MG63 (cell line): Measurements from ENCODE around the gene IL16. TPM values are rescaled to one million over a fixed set of nuclear protein-coding genes. Genes with fewer than 3 reads are reported as not detected.
A peak's percentile ranks its signal among the peaks of the same experiment; 100 is the strongest.

Experiments
- DNase-seq: peaks from one replicate; pipeline ENCODE4 v3.0.0-alpha.2; 2020
- H3K27me3 ChIP-seq: fragments of 250-450 bp; sonication (Bioruptor Pico); 2 replicates; pipeline ENCODE4 v1.5.1; 2020; ENCODE audit warnings: mild to moderate bottlenecking, moderate library complexity
- H3K36me3 ChIP-seq: fragments of 250-450 bp; sonication (Bioruptor Pico); 2 replicates; pipeline ENCODE4 v1.5.1; 2020; ENCODE audit warnings: mild to moderate bottlenecking, moderate library complexity
- H3K4me3 ChIP-seq: fragments of 250-450 bp; sonication (Bioruptor Pico); 2 replicates; pipeline ENCODE4 v1.5.1; 2020; ENCODE audit warnings: mild to moderate bottlenecking, moderate library complexity
- H3K9me3 ChIP-seq: fragments of 250-450 bp; sonication (Bioruptor Pico); 2 replicates; pipeline ENCODE4 v1.5.1; 2020; ENCODE audit warnings: mild to moderate bottlenecking, moderate library complexity
- total RNA-seq: library from RNA; depleted of rRNA; stranded (reverse); fragments of >200 nt; shearing (Covaris generic); gene quantifications from 2 replicates; pipeline ENCODE4 v1.2.3, GENCODE V29; 2014; ENCODE audit warnings: low replicate concordance

IL16 gene
- total RNA-seq, 1 experiment from 2014 or later, result 0.10 TPM

GRCh38 chr15:81274255-81274654 is 77.6 kb downstream of the IL16 start:
- Histone ChIP-seq H3K27me3 (no peaks in the 10 kb centered on the region), H3K36me3 (no peaks in the 10 kb centered on the region), H3K9me3 (peaks cover 7% of the 10 kb centered on the region; the same call in 1 of the 2 replicates), H3K4me3 (no peak overlapping the region)
- DNase-seq, result no peak

DNA sequence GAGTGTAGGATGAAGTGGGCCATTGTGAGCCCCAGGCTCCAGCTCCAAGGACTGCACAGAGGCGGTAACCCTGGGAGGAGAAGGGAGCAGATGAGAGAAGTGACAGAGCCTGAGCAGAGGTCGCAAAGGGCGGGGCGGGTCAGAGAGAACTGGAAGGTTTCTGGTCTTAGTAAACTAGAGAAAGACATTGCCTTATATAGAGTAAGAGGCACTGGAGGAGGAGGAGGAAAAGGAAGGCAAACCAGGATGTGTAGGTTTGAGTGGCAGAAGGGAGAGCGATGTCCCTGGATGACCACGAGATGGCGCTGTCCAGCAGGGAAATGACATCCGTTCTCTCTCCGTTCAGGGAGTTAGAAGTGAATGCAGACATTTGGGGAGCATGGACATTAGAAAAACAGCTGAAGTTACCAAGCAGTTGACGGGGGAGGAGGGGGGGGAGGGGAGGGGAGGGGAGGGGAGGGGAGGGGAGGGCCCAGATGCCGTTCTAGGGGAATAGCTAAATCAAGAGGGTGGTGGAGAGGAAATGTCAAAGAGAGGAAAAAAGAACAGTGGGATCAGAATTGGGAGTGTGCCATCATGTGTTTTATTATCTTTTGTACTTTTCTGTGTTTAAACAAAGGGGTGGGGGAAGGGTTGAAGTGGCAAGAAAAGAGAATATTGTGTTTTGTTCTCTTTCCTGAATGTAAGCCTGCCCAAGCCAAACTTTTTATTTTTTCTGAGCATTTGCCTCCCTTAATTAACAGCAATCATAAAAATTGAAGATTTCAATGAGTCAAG is 78.4 kb downstream of the IL16 start:
- H3K9me3 ChIP-seq, result peaks cover 7% of the 10 kb centered on the region; the same call in 1 of the 2 replicates
- H3K36me3 ChIP-seq, result no peaks in the 10 kb centered on the region
- no peak overlapping the region for H3K4me3 ChIP-seq
- no peaks in the 10 kb centered on the region for H3K27me3 ChIP-seq
- peak; percentile 57 for DNase-seq

- no peak for DNase-seq
- Histone ChIP-seq H3K9me3 (peaks cover 7% of the 10 kb centered on the region; the same call in 1 of the 2 replicates), H3K27me3 (no peaks in the 10 kb centered on the region), H3K4me3 (no peak overlapping the region), H3K36me3 (no peaks in the 10 kb centered on the region)
Measured at GRCh38 chr15:81275711-81276392, 79.2 kb downstream of the IL16 start.

GRCh38 chr15:81276967-81277366 is 80.3 kb downstream of the IL16 start:
- Histone ChIP-seq H3K9me3 (peaks cover 7% of the 10 kb centered on the region; the same call in 1 of the 2 replicates), H3K4me3 (no peak overlapping the region), H3K36me3 (no peaks in the 10 kb centered on the region), H3K27me3 (no peaks in the 10 kb centered on the region)
- no peak for DNase-seq

GRCh38 chr15:81277851-81278250 is 81.2 kb downstream of the IL16 start:
- H3K36me3 ChIP-seq, result no peaks in the 10 kb centered on the region

DNA sequence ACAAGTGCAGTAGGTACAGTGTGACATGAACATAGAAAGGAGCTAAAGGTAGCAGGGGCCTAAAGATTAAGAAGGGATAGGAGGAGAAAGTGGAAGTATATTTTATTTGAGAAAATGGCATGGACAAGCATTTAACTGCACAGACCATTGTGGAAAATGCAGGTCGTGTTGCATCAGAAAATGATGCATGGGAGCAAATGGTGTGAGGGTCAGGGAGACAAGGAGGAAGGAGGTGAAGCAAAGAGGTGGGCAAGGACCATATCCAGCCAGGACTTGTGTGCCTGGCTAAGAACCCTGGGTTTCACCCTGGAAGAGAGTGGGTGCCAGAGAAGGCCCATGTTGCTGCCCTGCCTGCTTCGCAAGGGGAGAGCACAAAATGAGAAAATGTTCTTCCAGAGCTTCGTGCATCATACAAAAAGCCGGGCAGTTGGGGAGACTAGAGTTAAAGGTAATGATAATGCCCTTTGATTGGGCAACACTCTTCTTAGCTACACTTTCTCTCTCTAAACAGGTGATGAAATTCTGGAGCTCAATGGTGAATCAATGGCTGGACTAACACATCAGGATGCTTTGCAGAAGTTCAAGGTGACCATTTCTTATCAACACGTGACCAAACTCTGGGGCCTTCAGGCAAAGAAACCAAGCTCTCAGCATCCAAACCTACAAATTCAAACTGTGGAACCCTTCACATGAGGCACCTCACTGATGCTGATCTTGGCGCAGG is 81.8 kb downstream of the IL16 start:
- Histone ChIP-seq H3K9me3 (peaks cover 7% of the 10 kb centered on the region; the same call in 1 of the 2 replicates), H3K4me3 (no peak overlapping the region), H3K27me3 (no peaks in the 10 kb centered on the region), H3K36me3 (no peaks in the 10 kb centered on the region)
- no peak for DNase-seq

More at GRCh38 chr15:81277851-81278250, 81.2 kb downstream of the IL16 start:
- no peak for DNase-seq
- Histone ChIP-seq H3K9me3 (peaks cover 7% of the 10 kb centered on the region; the same call in 1 of the 2 replicates), H3K27me3 (no peaks in the 10 kb centered on the region), H3K4me3 (no peak overlapping the region)

DNA sequence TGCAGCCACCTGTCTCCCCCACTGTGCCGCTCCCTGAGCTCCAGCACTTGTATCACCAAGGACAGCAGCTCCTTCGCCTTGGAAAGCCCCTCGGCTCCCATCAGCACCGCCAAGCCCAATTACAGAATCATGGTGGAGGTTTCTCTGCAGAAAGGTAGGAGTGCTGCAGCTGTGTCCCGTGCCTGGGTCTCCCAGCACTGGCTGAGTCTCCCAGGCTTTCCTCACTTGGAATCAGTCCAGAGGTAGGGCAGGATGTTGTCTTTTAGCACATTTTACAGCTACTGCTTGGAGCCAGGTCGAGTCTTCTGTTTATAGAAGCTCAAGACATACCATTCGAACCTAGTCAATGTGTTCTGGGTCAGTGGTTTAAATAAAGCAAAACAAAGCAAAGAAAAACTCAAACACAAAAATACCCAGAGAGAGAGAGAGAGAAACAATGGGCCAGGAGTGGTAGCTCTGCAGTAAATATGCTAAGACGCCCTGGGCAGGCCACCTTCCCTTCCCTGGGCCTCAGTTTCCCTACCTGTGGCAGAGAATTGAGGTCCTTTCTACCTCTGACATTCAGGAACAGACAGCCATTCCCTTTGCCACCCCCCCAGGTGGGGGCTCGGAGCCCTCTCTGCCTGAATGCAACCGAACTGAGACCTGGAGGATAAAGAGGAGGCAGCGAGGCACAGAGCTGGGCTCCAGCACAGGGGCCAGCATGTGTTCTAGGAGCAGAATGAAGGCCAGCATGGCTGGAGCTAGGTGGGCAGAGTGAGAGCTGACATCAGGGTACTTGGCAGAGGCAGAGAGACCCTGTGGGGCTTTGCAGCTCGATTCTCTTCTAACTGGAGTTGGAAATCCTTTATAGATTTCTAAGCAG is 83.2 kb downstream of the IL16 start:
- Histone ChIP-seq H3K36me3 (no peaks in the 10 kb centered on the region), H3K4me3 (no peak overlapping the region), H3K9me3 (peaks cover 7% of the 10 kb centered on the region; the same call in 1 of the 2 replicates), H3K27me3 (no peaks in the 10 kb centered on the region)
- peak; percentile 56 for DNase-seq

- H3K36me3 ChIP-seq, result no peaks in the 10 kb centered on the region
- no peak overlapping the region for H3K4me3 ChIP-seq
- no peak for DNase-seq
- H3K9me3 ChIP-seq, result peaks cover 7% of the 10 kb centered on the region; the same call in 1 of the 2 replicates
- no peaks in the 10 kb centered on the region for H3K27me3 ChIP-seq
Measured at GRCh38 chr15:81280696-81281455, 84.2 kb downstream of the IL16 start.

- DNase-seq, result no peak
- Histone ChIP-seq H3K27me3 (no peaks in the 10 kb centered on the region), H3K36me3 (no peaks in the 10 kb centered on the region), H3K9me3 (peaks cover 7% of the 10 kb centered on the region; the same call in 1 of the 2 replicates), H3K4me3 (no peak overlapping the region)
Measured at GRCh38 chr15:81281456-81281735, 84.7 kb downstream of the IL16 start.

DNA sequence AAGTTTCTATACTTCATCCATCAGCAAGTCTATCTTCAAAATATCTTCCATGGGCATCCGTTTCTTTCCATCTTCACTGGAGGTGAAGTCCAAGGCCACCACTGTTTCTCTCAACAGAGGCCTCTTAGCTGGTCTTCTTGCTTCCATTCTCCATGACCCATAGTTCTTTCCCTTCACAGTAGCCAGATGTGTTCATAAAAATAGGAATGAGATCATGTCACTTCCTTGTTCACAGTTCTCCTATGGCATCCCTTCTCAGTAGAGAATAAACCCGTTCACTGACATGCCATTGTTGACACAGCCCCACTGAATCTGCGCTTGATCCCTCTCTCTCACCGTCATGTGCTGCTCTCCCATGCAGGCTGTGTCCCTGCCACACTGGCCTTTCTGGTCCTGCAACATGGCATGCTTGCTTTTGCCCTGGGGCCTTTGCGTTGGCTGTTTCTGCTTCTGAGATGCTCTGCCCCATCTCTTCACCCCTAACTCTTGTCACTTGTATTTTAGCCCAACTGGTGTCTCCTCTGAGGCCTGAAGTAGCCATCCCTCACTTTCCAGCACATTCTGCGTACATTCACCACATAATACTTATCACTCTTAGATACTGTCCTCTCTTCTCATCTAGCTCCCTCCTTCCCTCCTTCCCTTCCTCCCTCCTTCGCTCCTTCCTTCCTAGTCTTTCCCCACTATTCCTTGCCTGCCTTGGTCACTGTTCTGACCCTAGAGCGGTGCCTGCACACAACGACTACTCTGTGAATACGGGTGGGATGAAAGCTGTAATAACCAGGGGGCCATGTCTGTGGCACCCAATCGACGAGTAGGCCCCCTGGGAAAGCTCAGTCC is 85.3 kb downstream of the IL16 start:
- DNase-seq, result no peak
- no peak overlapping the region for H3K4me3 ChIP-seq
- no peaks in the 10 kb centered on the region for H3K36me3 ChIP-seq
- H3K27me3 ChIP-seq, result no peaks in the 10 kb centered on the region
- peaks cover 4% of the 10 kb centered on the region; the same call in 1 of the 2 replicates for H3K9me3 ChIP-seq

DNA sequence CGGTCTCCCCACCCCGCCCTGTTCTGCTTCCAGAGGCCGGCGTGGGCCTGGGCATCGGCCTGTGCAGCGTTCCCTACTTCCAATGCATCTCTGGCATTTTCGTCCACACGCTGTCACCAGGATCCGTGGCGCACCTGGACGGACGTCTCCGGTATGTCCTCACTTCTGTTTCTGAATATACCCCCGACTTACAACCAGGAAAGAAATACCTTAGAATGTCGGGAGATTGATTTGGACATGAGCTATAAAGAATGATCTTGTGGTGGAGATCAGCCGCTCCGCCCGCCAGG is 85.9 kb downstream of the IL16 start:
- no peaks in the 10 kb centered on the region for H3K36me3 ChIP-seq
- no peak for DNase-seq
- no peak overlapping the region for H3K4me3 ChIP-seq
- H3K9me3 ChIP-seq, result no peaks in the 10 kb centered on the region
- no peaks in the 10 kb centered on the region for H3K27me3 ChIP-seq

DNA sequence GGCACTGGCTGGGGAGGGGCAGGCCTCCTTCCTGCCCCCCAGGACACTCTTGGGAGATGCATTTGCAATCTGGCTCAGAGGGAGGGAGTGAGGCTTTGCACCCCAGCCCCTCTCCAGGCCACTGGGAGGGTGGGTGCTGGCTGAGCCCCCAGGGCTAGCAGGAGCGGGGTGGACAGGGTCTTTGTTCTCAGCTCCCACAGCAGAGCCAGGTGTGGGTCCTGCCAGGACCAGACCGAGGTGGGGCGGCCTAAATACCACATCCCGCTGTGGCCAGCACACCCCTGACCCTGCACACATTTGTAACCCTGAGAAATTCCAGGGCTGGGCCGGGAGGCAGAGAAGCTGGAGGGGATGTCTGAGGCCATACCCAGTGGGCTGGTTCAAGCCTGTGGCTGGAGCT is 86.2 kb downstream of the IL16 start:
- no peak overlapping the region for H3K4me3 ChIP-seq

DNA sequence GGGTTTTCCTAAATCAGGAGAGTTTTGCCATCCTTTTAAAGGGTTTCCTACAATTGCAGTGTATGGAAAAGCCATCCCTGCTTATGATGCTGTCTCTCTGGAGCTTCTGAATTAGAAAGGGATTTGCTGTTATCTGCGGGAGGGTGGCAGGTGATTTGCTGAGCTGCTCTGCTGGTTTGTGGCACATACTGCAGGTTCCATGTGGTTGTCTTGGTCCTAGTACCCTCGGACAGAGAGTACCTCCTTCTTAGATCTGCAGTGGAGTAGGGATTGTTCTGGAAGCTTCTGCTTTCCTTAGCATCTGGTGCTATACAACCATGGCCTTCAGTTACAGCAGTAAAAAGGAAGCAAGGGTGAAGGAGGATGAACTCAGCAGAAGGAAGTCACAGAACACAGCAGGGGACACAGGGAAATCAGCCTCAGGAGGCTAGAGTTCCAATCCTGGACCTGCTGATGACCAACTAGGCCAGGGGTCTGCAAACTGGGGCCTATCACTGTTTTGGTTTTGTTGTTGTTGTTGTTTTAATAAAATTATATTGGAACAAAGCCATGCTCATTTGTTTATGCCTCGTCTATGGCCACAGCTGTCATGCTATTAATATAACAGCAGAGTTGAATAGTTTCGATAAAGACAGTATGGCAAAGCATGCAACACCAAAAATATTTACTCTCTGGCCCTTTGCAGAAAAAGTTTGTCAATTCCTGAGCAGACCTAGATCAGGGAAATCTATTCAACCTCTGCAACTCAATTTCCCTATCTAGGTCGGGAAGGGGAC is 87.8 kb downstream of the IL16 start:
- DNase-seq, result no peak
- Histone ChIP-seq H3K9me3 (peaks cover under 1% of the 10 kb centered on the region; the same call in 1 of the 2 replicates), H3K4me3 (no peak overlapping the region), H3K36me3 (no peaks in the 10 kb centered on the region), H3K27me3 (no peaks in the 10 kb centered on the region)

More for the DNA sequence above, 86.2 kb downstream of the IL16 start:
- no peak for DNase-seq
- no peaks in the 10 kb centered on the region for H3K9me3 ChIP-seq
- no peaks in the 10 kb centered on the region for H3K27me3 ChIP-seq
- H3K36me3 ChIP-seq, result no peaks in the 10 kb centered on the region

DNA sequence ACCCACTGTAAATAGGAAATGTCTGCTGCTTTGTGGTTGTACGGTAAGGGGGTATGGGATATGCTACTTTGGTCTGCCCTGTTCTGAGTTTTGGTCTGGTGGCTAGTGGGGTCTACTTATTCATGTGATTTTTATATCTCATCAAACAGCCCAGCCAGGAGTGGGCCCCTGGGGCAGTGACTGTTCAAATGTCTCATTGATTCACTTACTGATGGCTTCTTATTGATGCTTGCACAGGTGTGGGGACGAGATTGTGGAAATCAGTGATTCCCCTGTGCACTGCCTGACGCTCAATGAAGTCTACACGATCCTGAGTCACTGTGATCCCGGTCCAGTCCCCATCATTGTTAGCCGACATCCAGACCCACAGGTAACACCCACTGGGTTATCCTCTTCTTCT is 88.8 kb downstream of the IL16 start:
- no peaks in the 10 kb centered on the region for H3K27me3 ChIP-seq
- no peak for DNase-seq
- peaks cover 2% of the 10 kb centered on the region; the same call in 1 of the 2 replicates for H3K9me3 ChIP-seq
- H3K36me3 ChIP-seq, result no peaks in the 10 kb centered on the region
- no peak overlapping the region for H3K4me3 ChIP-seq
